ENCODE results near the gene G6PC3.
"Not testable (repeated sequence)": the region's sequence is repeated elsewhere in the genome, so short reads cannot be mapped to it uniquely, and the experiment has no call there.

Gene G6PC3

GRCh38 chr17:44084131-44084538 is 13.6 kb downstream of the G6PC3 start:
- peak; percentile 44 for DNase-seq

GRCh38 chr17:44084921-44085320 is 14.4 kb downstream of the G6PC3 start:
- no peak for DNase-seq

GRCh38 chr17:44085908-44086307 is 15.4 kb downstream of the G6PC3 start:
- no peak for DNase-seq

GRCh38 chr17:44086364-44087311 is 16.1 kb downstream of the G6PC3 start:
- DNase-seq: peak; percentile 80

GRCh38 chr17:44087319-44087718 is 16.8 kb downstream of the G6PC3 start:
- no peak for DNase-seq

GRCh38 chr17:44088254-44088653 is 17.7 kb downstream of the G6PC3 start:
- DNase-seq: no peak

- no peak for DNase-seq
Measured at GRCh38 chr17:44091200-44091997, 20.9 kb downstream of the G6PC3 start.

GRCh38 chr17:44092051-44092450 is 21.5 kb downstream of the G6PC3 start:
- no peak for DNase-seq

- no peak for DNase-seq
Measured at GRCh38 chr17:44093231-44093900, 22.8 kb downstream of the G6PC3 start.

- no peak for DNase-seq
Measured at GRCh38 chr17:44094701-44095387, 24.3 kb downstream of the G6PC3 start.

GRCh38 chr17:44095388-44095646 is 24.8 kb downstream of the G6PC3 start:
- no peak for DNase-seq

- DNase-seq: peak; percentile 11
Measured at GRCh38 chr17:44095647-44096496, 25.3 kb downstream of the G6PC3 start.

- DNase-seq: no peak
Measured at GRCh38 chr17:44097110-44097958, 26.8 kb downstream of the G6PC3 start.

GRCh38 chr17:44101858-44102257 is 31.3 kb downstream of the G6PC3 start:
- not testable (repeated sequence) for DNase-seq

GRCh38 chr17:44102849-44103622 is 32.5 kb downstream of the G6PC3 start:
- DNase-seq: no peak

GRCh38 chr17:44105483-44105882 is 34.9 kb downstream of the G6PC3 start:
- no peak for DNase-seq

GRCh38 chr17:44105941-44106340 is 35.4 kb downstream of the G6PC3 start:
- no peak for DNase-seq

GRCh38 chr17:44106801-44107200 is 36.3 kb downstream of the G6PC3 start:
- DNase-seq: no peak

GRCh38 chr17:44108440-44109311 is 38.1 kb downstream of the G6PC3 start:
- no peak for DNase-seq
